ENCODE data around the gene COMMD3.

COMMD3 gene

GRCh38 chr10:22366771-22367170, 50.6 kb downstream of the COMMD3 start:
- no peak for DNase-seq (ENCODE audit: low read depth, low spot score)

- DNase-seq (ENCODE audit: low read depth, low spot score), result no peak
These were observed 51.3 kb downstream of the COMMD3 start for GRCh38 chr10:22367471-22367870.

- DNase-seq (ENCODE audit: low read depth, low spot score), result no peak
These were observed 52.2 kb downstream of the COMMD3 start for GRCh38 chr10:22368402-22368801.

DNA sequence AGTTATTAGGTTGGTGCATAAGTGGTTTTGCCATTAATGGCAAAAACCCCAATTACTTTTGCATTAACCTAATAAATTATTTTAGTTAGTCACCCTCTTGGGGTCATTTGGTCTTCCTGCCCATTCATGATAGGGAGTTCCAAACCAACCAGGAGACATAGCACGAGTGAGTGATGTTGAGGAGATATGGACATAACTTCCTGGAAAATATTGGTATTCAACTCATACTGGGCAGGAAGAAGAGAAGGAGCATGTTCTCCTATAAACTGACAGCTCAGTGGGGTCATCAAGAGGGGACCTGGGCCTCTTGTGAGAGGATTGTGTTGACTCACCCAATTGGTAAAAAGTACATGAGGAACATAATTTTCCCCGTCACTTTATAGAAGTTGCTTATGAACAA, 52.8 kb downstream of the COMMD3 start:
- no peak for DNase-seq (ENCODE audit: low read depth, low spot score)

- DNase-seq (ENCODE audit: low read depth, low spot score), result no peak
These were observed 53.4 kb downstream of the COMMD3 start for GRCh38 chr10:22369434-22370072.
